Mucosa of rectum (tissue), 2 donors: ENCODE results near the gene SRD5A1.
A peak's percentile ranks its signal among the peaks of the same experiment; 100 is the strongest.

Experiments
- H3K27ac ChIP-seq, 2 donors: one replicate each; pipeline ENCODE4 v1.7.0; 2013; ENCODE audit warnings: inconsistent platforms in 2 of 2, low read depth in 2 of 2, low read length in 2 of 2
- H3K27me3 ChIP-seq, 2 donors: one replicate each; pipeline ENCODE4 v1.7.0; 2013; ENCODE audit warnings: low read length in 2 of 2; ENCODE audit not compliant: control insufficient read depth in 2 of 2, insufficient read depth in 2 of 2
- H3K36me3 ChIP-seq, 2 donors: one replicate each; pipeline ENCODE4 v1.7.0; 2013; ENCODE audit warnings: low read length in 2 of 2; ENCODE audit not compliant: control insufficient read depth in 2 of 2, insufficient read depth in 2 of 2
- H3K4me1 ChIP-seq, 2 donors: one replicate each; pipeline ENCODE4 v1.7.0; 2013; ENCODE audit warnings: low read length in 2 of 2, mild to moderate bottlenecking in 1 of 2; ENCODE audit not compliant: control insufficient read depth in 2 of 2, insufficient read depth in 2 of 2
- H3K4me3 ChIP-seq, 2 donors: one replicate each; pipeline ENCODE4 v1.7.0; 2013; ENCODE audit warnings: low read length in 2 of 2
- H3K9ac ChIP-seq, 2 donors: one replicate each; pipeline ENCODE4 v1.7.0; 2013; ENCODE audit warnings: low read length in 2 of 2, low read depth in 1 of 2, mild to moderate bottlenecking in 1 of 2
- H3K9me3 ChIP-seq, 2 donors: one replicate each; pipeline ENCODE4 v1.7.0; 2013; ENCODE audit warnings: low read length in 2 of 2; ENCODE audit not compliant: control insufficient read depth in 2 of 2
- donor health status: healthy.
- donor health status: Normal muscosa, but diverticular disease.

The SRD5A1 gene

DNA sequence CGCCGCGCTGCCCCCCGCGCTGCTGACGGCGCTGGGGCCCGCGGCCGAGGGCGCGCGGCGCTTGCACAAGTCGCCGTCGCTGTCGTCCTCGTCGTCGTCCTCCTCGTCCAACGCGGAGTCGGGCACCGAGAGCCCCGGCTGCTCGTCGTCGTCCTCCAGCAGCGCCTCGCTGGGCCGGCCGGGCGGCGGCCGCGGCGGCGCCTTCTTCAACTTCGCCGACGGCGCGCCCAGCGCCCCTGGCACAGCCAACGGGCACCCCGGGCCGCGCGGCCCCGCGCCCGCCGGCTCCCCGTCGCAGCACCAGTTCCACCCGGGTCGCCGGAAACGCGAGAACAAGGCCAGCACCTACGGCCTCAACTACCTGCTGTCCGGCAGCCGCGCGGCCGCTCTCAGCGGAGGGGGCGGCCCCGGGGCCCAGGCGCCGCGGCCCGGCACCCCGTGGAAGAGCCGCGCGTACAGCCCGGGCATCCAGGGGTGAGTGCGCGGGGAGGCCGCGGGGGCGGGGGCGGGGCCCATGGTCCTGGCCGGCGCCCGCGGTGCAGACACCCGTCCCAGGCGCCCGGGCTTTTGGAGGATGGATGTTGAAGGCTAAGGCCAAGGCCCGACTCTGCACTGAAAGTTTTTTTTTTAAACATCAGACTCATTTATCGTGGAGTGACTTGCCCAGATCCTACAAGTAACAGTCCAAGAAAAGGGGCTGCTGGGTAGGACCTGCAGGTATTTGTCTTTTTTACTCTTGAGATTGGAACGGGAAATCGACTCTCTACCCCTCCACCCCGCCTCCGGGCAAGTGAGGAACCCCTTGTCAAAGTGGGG is 81.2 kb downstream of the SRD5A1 start:
- Histone ChIP-seq H3K27ac (peak overlapping the region; percentile 35 to 56), H3K36me3 (no peaks in the 10 kb centered on the region), H3K9me3 (no peaks in the 10 kb centered on the region), H3K4me3 (peak overlapping the region; percentile 55 to 82), H3K4me1 (peaks cover 23 to 35% of the 10 kb centered on the region in 2 donors), H3K27me3 (peaks cover 0 to 4% of the 10 kb centered on the region in 2 donors), H3K9ac (peak overlapping the region; percentile 47 to 58)

DNA sequence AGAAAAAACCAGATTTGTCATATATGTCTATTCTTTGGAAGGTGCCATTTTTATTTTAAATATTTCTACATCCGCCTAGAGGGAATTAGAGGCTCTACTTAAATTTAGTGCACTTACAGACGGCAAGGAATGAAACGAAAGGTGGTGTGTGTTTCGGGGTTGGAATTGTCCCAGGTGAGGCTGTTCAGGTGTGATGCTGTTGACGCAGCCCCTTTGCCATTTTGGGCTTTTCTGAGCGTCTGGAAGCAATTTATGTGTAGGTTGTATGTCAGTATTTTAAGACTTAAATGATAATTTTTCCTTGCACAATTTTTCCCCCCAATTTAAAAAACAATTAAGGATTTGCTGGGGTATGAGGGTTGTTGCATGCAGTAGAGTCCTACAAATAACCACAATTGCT is 82.0 kb downstream of the SRD5A1 start:
- peaks cover 23 to 35% of the 10 kb centered on the region in 2 donors for H3K4me1 ChIP-seq
- H3K36me3 ChIP-seq: no peaks in the 10 kb centered on the region
- H3K4me3 ChIP-seq: peak overlapping the region; percentile 55 to 82
- no peak overlapping the region for H3K27ac ChIP-seq
- no peaks in the 10 kb centered on the region for H3K9me3 ChIP-seq
- peaks cover 0 to 4% of the 10 kb centered on the region in 2 donors for H3K27me3 ChIP-seq
- H3K9ac ChIP-seq: peak overlapping the region in 1 of 2 donors; percentile 58

DNA sequence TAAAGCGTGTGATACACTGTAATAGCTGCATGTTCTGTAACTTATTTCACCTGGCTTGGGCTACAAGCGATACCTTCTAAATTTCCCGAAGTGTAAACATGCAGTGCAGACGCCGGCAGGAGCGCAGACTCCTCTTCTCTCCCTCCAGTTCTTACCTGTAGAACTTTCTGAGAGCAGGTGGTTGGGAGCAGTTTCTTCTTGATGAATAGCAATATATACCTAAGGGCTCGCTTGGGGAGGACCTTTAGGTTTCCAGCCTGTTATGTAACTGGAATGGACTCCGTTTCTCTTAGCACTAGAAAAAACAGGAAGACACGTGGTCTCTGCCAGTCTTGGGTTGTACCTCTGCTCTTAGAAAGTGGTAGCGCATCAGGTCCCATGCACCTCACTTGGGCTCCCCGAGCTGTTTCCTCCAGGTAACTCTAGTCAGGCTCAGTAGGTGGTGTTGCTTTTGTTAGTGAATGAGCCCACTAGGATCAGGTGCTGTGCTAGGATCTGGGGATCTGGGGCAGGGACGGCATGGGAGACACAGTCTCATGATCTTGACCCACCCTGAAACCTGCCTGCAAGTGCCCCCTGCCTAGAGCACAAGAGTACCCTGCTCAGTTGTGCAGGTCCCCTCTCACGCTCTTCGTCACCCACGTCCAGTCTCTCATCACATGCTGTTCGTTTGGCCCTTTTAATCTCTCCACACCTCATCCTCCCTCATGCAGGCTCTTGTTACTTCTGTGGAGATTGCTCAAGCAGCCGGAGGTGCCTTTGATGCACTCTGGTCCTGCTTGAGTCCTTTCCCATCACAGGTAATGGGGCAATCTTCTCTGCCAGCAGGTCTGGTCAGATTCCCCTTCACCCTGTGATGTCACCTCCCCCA is 82.8 kb downstream of the SRD5A1 start:
- Histone ChIP-seq H3K9me3 (no peaks in the 10 kb centered on the region), H3K9ac (no peak overlapping the region), H3K27ac (no peak overlapping the region), H3K36me3 (no peaks in the 10 kb centered on the region), H3K27me3 (no peaks in the 10 kb centered on the region), H3K4me1 (peaks cover 23 to 35% of the 10 kb centered on the region in 2 donors), H3K4me3 (peak overlapping the region; percentile 55 to 82)

DNA sequence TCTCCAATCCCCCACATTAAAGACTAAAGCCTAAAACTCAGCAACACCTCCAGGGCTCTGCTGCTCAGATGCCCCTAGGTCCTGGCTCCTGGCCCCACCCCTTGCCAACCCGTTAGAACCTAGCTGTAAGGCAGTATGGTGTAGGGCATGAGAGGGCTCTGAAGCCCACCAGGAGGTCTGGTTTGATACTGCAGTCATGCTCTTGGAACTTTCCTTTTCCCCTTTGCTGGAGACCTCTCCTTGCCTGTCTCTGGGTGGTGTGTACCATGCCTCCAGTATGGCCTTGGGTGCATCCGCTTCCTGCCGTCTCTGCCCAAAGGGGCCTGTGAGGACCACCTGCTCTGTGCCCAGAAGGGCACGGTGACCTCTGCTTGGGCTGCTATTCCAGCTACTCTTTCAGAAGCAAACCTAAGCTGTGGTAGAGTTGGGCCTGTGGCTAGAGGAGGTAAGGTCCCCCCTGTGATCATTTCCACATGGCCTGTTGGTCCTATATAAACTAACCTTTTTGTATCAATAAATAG is 83.4 kb downstream of the SRD5A1 start:
- no peaks in the 10 kb centered on the region for H3K9me3 ChIP-seq
- H3K36me3 ChIP-seq: no peaks in the 10 kb centered on the region
- no peaks in the 10 kb centered on the region for H3K27me3 ChIP-seq
- no peak overlapping the region for H3K4me3 ChIP-seq
- H3K4me1 ChIP-seq: peaks cover 23 to 39% of the 10 kb centered on the region in 2 donors
- peak overlapping the region in 1 of 2 donors; percentile 24 for H3K27ac ChIP-seq
- no peak overlapping the region for H3K9ac ChIP-seq

DNA sequence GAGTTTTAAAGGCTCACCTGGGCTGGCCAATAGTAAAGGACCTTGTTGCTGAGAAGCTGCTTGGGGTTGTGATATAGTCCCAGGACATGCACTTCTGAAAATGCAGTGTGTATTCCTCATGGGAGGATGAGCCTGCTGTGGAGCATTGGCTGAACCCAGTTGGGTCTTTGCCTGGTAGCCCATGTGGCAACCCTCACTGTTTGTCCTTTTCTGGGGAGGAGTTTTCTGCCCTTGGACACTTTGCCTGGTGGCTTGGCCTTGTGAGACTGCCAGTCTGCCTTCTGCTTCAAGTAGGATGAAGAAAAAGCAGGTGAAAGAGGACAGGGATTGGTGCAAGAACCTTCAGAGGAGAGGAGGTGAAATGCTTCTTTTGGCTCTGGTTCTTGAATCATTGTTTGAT is 84.0 kb downstream of the SRD5A1 start:
- Histone ChIP-seq H3K4me3 (no peak overlapping the region), H3K27me3 (no peaks in the 10 kb centered on the region), H3K27ac (no peak overlapping the region), H3K4me1 (peaks cover 17 to 34% of the 10 kb centered on the region in 2 donors), H3K9ac (no peak overlapping the region), H3K36me3 (no peaks in the 10 kb centered on the region), H3K9me3 (no peaks in the 10 kb centered on the region)

DNA sequence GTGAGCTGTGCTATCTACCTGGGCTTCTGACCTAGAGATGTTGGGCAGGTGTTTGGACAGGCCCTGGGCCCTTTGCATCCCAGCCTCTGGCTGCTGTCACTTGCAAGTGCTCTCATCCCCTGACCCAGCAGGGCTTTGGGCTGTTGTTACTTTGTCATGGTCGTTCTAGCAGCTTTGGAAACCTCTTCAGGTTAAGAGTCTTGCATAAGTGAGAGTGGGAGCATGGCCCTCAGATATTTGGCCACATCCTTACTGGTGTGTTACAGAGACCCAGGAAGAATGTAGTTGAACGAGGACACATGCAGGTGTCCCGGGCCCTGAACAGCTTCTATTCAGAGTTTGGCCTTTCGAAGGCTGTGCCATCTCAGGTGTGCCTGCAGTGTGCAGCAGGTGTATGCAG is 84.4 kb downstream of the SRD5A1 start:
- Histone ChIP-seq H3K27ac (no peak overlapping the region), H3K4me1 (peaks cover 17 to 33% of the 10 kb centered on the region in 2 donors), H3K27me3 (no peaks in the 10 kb centered on the region), H3K9ac (no peak overlapping the region), H3K36me3 (no peaks in the 10 kb centered on the region), H3K4me3 (no peak overlapping the region), H3K9me3 (no peaks in the 10 kb centered on the region)

DNA sequence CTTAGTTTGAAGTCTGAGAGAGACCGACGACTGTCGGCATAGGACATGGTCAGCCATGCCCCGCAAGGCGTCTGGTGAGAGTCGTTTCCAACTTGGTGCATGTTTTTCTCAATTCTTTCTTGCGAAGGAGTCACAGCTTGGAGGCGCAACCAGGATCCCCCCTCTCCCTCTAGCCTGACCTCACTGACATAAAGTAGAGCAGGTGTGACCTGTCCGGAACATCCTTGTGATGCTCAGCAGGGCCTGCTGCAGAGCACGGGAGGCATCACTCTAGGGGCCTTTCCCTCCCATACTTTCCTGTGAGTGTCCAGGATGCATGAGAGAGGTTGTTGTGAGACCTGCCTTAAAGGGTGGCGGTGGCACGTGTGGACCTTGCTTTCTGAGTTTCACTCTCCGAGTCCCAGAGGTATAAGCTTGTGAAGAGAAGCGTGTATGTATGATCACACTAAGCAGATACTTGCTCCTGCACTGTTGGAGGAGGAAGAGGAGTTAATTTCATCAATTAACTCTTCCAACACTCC is 85.0 kb downstream of the SRD5A1 start:
- H3K9me3 ChIP-seq: no peaks in the 10 kb centered on the region
- no peak overlapping the region for H3K9ac ChIP-seq
- no peak overlapping the region for H3K27ac ChIP-seq
- H3K4me1 ChIP-seq: peaks cover 17 to 33% of the 10 kb centered on the region in 2 donors
- no peak overlapping the region for H3K4me3 ChIP-seq
- no peaks in the 10 kb centered on the region for H3K36me3 ChIP-seq
- H3K27me3 ChIP-seq: no peaks in the 10 kb centered on the region

DNA sequence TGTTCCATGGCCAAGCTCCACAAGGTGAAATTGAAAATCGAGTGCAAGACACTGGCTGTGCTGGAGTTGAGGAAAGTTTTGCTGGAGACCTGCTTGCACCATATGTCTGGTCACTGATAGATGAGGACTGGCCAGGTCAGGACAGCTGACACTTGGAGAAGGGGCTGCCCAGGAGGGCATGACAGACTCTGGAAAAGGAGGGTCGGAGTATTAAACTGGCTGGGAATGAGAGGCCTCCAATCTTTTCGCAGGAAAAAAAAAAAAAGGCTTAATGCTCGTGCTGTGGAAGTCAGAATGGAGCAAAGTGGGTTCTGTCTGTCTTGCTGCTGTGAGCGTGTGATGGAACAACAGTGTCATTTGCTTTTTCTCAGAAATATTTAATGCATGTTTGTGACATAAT is 85.5 kb downstream of the SRD5A1 start:
- no peak overlapping the region for H3K4me3 ChIP-seq
- peaks cover 17 to 33% of the 10 kb centered on the region in 2 donors for H3K4me1 ChIP-seq
- no peak overlapping the region for H3K27ac ChIP-seq
- no peak overlapping the region for H3K9ac ChIP-seq
- no peaks in the 10 kb centered on the region for H3K9me3 ChIP-seq
- no peaks in the 10 kb centered on the region for H3K36me3 ChIP-seq
- no peaks in the 10 kb centered on the region for H3K27me3 ChIP-seq

DNA sequence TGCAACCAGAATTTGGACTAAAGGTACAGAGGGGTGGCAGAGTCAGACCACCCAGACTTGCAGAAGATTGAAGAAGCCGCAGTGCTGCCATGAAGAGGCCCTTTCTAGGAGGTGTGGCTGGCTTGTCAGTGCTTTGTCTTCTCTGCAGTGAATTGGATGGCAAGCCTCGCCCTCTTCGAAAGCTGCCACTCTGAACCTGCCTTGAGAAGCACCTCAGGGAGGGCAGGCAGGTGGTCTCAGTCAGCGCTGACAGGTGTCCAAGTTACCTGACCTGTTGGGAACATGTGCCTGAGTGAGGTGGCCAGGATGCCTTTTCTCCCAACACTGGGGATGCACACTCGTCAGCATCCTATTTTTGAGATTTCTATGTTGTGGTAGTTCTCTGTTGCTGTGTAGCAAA is 86.2 kb downstream of the SRD5A1 start:
- Histone ChIP-seq H3K4me3 (no peak overlapping the region), H3K36me3 (no peaks in the 10 kb centered on the region), H3K9me3 (no peaks in the 10 kb centered on the region), H3K27ac (no peak overlapping the region), H3K4me1 (peaks cover 17 to 33% of the 10 kb centered on the region in 2 donors), H3K9ac (no peak overlapping the region), H3K27me3 (no peaks in the 10 kb centered on the region)
